Activated CD8-positive, alpha-beta memory T cell treated with anti-CD3 and anti-CD28 coated beads, Interleukin-2, amount 50 U/mL, for 1 hour (primary cell): Measurements from ENCODE around the gene ABI1.
"Not testable (repeated sequence)": the region's sequence is repeated elsewhere in the genome, so short reads cannot be mapped to it uniquely, and the experiment has no call there.

Experiments used
- DNase-seq: peaks from one replicate; pipeline ENCODE4 v3.0.0-alpha.2; 2020; ENCODE audit errors: extremely low read depth

Gene ABI1

GRCh38 chr10:26804418-26805393 lies 56.1 kb downstream of the ABI1 start:
- no peak for DNase-seq

- no peak for DNase-seq
Observed at GRCh38 chr10:26803849-26804248, 56.9 kb downstream of the ABI1 start.

- no peak for DNase-seq
Observed at GRCh38 chr10:26802527-26802926, 58.2 kb downstream of the ABI1 start.

DNA sequence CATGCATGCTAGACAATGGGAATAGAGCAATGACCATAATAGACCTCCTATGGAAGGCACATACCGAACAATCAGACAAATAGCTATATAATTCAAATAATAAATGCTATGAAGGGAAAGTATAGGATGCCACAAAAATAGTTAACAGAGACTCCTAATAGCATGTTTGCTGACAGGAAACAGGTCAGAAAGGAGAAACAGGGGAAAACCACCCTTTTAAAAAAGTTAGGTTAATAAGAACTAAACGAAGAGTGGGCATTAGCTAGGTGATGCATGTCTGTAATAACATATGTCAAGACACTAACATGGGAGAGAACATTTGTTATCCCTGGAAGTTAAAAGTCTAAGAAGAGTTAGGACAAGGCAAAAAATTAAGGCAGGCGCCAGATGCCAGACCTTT lies 58.9 kb downstream of the ABI1 start:
- no peak for DNase-seq

GRCh38 chr10:26801274-26801673 lies 59.5 kb downstream of the ABI1 start:
- DNase-seq = no peak

DNA sequence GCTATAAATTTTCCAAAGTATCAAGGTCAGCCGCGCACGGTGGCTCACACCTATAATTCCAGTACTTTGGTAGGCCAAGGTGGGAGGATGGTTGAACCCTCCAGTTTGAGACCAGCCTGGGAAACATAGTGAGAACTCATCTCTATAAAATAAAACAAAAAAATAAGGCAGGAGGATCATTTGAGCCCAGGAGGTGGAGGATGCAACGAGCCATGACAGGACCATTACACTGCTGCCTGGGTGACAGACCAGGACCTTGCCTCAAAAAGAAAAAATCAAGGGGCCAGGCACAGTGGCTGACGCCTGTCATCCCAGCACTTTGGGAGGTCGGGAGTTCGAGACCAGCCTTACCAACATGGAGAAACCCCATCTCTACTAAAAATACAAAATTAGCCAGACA lies 60.3 kb downstream of the ABI1 start:
- no peak for DNase-seq

- no peak for DNase-seq
Observed at GRCh38 chr10:26799342-26799741, 61.4 kb downstream of the ABI1 start.

DNA sequence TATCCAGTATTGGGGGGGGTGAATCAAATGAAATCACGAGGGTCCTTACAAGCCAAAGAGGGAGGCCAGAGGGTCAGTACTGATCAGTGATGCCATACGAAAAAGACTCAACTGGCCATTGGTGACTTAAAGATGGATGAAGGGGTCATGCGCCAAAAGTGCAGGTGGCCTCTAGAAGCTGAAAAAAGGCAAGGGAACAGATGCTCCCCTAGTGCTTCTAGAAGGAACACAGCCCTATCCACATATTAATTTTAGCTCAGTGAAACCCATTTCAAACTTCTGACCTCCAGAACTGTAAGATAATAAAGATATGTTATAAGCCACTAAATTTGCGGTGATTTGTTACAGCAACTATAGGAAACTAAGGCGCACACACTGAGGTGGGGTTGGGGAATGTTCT lies 62.5 kb downstream of the ABI1 start:
- DNase-seq = no peak

GRCh38 chr10:26797340-26797739 lies 63.4 kb downstream of the ABI1 start:
- DNase-seq = no peak

DNA sequence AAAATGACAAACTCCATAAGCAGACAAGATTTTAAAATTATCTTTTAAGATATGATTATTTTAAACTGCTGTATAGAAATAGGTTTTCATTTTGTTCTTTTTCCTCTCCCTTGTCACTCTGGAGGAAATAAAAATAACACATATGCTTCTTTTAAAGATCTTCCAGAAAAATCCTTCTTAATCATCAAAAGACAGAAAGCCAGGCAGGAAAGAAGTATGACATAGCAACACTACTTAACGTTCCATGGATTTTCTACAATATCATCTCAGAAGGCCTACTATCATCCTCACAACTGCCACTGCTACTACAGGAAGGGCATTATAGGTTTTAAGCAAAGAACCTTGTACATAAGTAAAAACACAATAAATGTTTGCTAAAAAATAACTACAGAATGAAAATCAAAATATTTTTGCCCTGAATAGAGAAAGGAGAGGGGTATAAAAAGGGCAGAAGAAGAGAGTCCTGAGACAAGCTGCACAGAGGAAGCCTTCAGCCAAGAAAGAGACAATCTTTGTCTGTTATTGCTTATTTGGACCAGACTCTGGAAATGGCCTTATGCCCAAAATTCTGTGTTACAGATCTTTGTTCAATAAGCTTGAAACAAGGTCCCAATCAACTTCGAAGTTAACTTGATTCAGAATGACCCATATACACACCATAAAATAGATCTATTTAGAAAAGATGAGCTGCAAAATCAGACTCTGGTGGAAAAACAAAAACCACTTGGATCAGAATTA lies 67.8 kb downstream of the ABI1 start:
- no peak for DNase-seq

- DNase-seq = no peak
Observed at GRCh38 chr10:26790221-26790995, 70.3 kb downstream of the ABI1 start.

GRCh38 chr10:26789779-26790178 lies 71.0 kb downstream of the ABI1 start:
- DNase-seq = not testable (repeated sequence)

- DNase-seq = no peak
Observed at GRCh38 chr10:26787362-26787761, 73.4 kb downstream of the ABI1 start.

- no peak for DNase-seq
Observed at GRCh38 chr10:26781797-26782196, 79.0 kb downstream of the ABI1 start.

DNA sequence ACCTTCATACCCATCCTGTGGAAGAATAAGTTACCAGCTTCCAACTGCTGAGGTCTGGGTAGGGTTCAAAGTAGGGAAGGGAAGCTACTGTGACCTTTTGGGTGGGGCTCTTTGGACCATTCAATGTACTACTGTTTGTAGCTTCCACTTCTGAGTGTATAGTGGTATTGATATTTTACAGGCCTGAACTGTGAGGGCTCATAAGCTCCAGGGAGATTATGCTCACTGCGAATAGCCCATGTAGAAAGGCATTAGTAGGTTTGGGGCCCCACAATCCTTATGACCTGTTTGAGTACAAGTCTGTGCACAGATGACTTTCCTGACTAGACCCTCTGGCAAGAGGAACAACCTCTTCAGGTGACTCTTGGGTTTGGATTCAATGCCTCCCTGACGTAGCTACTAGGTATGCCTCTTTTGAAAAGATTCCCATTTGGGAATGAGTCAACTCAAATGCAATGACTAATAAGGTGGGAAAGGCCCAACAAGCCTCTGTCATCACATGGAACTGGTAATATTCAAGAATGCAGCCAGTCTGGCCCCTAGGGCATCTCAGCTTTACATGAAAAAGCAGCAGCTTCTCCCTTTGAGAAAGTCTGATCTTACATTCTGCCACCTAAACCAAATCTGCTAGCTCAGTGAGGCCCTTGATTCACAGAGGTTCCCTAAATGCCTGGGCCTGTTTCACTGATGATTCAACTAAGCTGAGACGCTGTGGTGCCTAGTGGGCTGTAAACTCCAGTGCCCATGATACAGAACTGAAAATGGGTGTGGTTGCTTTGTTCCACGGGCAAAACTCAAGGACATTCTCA lies 79.8 kb downstream of the ABI1 start:
- no peak for DNase-seq

DNA sequence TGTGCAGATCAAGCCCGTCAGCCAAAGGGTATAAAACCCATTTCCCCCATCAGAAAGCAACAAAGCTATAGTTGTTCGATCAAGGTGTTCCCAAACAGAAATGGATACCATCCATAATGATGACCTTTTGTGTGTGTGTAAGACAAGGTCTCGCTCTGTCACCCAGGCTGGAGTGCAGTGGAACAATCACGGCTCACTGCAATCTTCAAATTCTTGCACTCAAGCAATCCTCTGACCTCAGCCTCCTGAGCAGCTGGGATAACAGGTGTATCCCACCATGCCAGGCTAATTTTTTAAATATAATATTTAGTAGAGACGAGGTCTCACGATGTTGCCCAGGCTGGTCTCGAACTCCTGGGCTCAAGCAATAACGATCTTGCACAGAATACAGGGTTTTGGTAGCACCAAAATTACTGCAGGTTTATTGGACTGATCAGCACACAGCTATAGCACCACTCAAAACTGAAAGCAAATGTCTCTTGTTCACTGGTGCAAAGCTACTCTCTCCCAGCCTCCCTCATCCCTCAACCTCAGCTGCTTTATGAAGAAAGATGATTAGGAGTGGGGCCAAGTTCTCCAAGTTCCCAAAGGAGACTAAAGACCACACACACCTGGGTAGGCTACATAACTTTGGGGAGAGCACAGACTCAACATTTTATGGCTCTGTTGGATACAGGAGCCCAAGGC lies 80.5 kb downstream of the ABI1 start:
- DNase-seq = no peak

- no peak for DNase-seq
Observed at GRCh38 chr10:26779176-26779860, 81.4 kb downstream of the ABI1 start.

GRCh38 chr10:26777686-26778085 lies 83.1 kb downstream of the ABI1 start:
- DNase-seq = no peak

- no peak for DNase-seq
Observed at GRCh38 chr10:26776258-26776657, 84.5 kb downstream of the ABI1 start.

DNA sequence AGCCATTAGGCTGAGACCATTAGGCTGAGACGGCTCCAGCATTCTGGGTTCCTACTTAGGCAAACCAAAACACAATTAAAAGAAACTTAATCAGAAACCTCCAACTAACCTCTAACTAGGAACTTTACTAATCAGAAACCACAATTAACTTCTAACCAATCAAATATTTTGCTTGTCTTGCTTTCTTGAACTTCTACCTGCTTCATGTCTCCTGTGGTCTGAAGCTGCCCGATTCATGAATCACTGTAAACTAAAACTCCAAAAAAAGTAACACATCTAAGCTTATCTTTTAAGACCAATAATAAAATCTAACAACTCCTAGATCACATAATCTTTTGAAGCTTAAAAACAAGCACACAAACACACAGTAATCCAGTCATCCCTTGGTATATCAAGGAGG lies 87.1 kb downstream of the ABI1 start:
- DNase-seq = no peak
